Measurements from ENCODE around the gene LSM7. TPM values are rescaled to one million over a fixed set of nuclear protein-coding genes. Genes with fewer than 3 reads are reported as not detected.

LSM7 gene
- total RNA-seq, result 55.9 TPM
- long read RNA-seq, transcript LSM7-201 (4 exons, 529 nt), result major isoform, 7 of 15 reads
- long read RNA-seq, partial matches to known transcripts, result 1 of 15 reads
- long read RNA-seq, other reads (novel, unspliced or antisense), result 0 of 15 reads

DNA sequence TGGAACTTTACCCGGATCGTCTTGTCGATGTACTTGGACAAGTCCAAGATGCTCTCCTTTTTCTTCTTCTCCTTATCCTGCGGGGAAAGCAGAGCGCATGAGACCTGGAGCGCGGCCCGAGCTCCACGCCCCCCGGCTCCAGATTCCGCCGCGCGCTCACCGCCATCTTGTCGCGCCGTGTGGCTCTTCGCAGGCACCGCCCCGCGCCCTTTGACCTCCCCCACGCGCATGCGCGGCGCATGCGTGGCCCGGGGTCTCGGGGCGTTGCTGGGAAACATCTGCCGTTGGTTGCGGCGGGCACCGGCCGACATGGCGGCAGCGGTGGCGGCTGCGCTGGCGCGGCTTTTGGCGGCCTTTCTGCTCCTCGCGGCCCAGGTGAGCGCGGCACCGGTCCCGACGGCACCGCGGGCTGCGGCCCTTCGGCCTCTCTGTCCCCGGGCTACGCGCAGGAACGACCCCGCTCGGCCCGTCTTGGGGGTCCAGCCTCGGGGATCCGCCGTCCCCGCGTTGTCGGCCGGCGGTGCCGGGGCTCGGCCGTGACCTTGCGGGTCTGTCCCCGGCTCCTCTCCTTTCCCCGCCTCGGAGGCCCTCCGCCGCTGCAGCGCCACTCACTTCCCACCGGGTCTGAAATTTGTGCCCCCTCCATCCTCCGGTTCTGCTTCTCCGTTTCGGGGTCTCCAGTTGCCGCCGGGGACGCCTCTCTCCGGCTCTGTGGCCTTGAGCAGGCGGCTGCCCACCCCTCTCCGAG, at the start of gene LSM7, which contains the start of gene SPPL2B:
TSS of gene LSM7 (minus strand) at position 186 of the 748 bp plus-strand sequence. CDS start at position 166, 20 bp downstream.
TSS of gene SPPL2B (plus strand) at position 284 of the 748 bp plus-strand sequence. CDS start at position 310, 26 bp downstream.
- peak within 1 kb of the TSS; percentile 74 for H3K27ac ChIP-seq
- H3K27me3 ChIP-seq, result no peaks in the 10 kb centered on the region
- no peaks in the 10 kb centered on the region for H3K9me3 ChIP-seq
- intact Hi-C loops (cut with DNase I), result no loop called here
- no peak for TF ChIP-seq CTCF (IDR thresholded peaks at IDR 0.05)
- ATAC-seq (peak; percentile 91), DNase-seq (peak; percentile 95)
- peak within 1 kb of the TSS; percentile 73 for H3K4me3 ChIP-seq
- peaks cover 15% of the 10 kb centered on the region for H3K36me3 ChIP-seq
- peaks cover 31% of the 10 kb centered on the region for H3K4me1 ChIP-seq

DNA sequence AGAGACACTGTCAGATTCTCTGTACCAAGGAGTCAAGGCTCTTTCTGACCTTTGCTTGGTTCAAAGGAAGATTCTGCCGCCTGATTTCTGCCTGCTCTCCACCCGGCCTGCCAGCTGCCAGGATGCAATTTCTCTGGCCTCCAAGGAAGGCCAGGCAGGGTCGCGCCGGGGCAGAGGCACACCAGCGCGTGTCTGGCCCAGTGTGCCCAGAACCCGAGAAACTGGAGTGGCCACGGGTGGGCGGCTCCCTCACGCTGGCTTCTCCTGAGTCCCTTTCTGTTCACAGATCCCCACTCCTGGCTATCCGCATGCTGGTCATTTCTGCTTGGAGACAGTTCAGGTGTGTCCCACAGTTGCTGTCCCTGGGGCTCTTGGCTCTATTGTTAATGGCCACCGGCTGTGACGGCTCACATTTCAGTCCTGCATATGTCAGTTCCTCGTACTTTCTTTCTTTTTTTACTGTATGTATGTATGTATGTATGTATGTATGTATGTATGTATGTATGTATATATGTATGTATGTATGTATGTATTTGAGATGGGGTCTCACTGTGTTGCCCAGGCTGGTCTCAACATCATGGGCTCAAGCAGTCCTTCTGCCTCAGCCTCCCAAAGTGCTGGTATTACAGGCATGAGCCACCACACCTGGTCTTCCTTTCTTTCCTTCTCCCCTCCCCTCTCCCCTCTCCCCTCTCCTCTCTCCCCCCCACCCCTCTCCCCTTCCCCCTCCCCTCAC, 48.6 kb upstream of the LSM7 start:
- no peak for ATAC-seq
- DNase-seq, result no peak
- intact Hi-C loops (cut with DNase I), result no loop called here
- no peak overlapping the region for H3K27ac ChIP-seq
- no peak for TF ChIP-seq CTCF (IDR thresholded peaks at IDR 0.05)
- no peak overlapping the region for H3K4me3 ChIP-seq
- H3K4me1 ChIP-seq, result no peaks in the 10 kb centered on the region
- H3K9me3 ChIP-seq, result peaks cover 3% of the 10 kb centered on the region
- no peaks in the 10 kb centered on the region for H3K27me3 ChIP-seq
- H3K36me3 ChIP-seq, result no peaks in the 10 kb centered on the region

- DNase-seq (no peak), ATAC-seq (no peak)
- Histone ChIP-seq H3K4me1 (no peaks in the 10 kb centered on the region), H3K27me3 (no peaks in the 10 kb centered on the region), H3K27ac (no peak overlapping the region), H3K4me3 (no peak overlapping the region), H3K9me3 (peaks cover under 1% of the 10 kb centered on the region), H3K36me3 (no peaks in the 10 kb centered on the region)
- TF ChIP-seq CTCF (IDR thresholded peaks at IDR 0.05), result no peak
- intact Hi-C loops (cut with DNase I), result no loop called here
These were observed 47.2 kb upstream of the LSM7 start for GRCh38 chr19:2375353-2376121.

DNA sequence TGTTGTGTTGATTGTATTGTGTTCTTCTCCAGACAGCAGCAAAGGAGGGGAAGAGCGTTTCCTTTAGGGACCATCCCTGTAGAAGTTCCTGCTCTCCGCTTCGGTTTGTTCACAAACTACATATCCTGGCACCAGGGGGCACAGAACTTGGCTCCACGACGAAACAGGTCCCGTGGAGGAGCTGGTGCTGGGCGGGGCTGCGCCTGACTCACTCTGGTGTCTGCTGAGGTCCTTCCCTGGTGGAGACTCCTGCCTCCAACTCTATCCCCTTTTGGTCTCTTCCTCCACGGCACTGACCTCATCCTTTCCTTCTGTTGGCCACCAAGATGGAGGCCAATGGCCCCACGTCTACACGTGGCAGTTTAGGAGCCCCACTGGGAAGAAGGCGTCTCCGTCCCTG, 46.4 kb upstream of the LSM7 start:
- no peaks in the 10 kb centered on the region for H3K4me1 ChIP-seq
- no peak overlapping the region for H3K4me3 ChIP-seq
- H3K9me3 ChIP-seq, result no peaks in the 10 kb centered on the region
- TF ChIP-seq CTCF (IDR thresholded peaks at IDR 0.05), result no peak
- ATAC-seq, result no peak
- DNase-seq, result no peak
- intact Hi-C loops (cut with DNase I), result no loop called here
- no peak overlapping the region for H3K27ac ChIP-seq
- H3K36me3 ChIP-seq, result no peaks in the 10 kb centered on the region
- no peaks in the 10 kb centered on the region for H3K27me3 ChIP-seq

DNA sequence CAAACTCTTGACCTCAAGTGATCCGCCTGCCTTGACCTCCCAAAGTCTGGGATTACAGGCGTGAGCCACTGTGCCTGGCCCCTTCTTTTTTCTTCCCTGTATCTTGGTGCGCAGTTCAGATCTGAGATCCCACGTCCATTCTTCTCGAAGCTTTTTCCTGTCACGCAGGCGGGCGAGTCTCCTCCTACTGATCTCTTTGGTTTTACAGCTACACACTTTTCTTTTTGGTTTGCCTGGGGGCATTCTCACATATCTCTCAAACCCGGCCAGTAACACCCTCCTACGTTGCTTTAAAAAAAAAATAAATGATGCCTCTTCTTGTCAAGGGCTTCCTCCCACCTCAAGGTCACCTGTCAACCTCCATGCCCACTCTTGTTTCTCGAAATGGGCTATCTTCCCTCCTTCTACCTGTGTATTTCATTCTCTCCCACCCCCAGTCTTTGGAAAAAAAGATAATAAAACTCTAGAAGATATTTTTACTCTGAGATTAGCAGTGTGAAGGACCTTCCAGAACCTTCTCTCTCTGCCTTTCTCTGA, 43.8 kb upstream of the LSM7 start:
- intact Hi-C loops (cut with DNase I), result no loop called here
- H3K4me3 ChIP-seq, result no peak overlapping the region
- H3K36me3 ChIP-seq, result no peaks in the 10 kb centered on the region
- no peaks in the 10 kb centered on the region for H3K4me1 ChIP-seq
- TF ChIP-seq CTCF (IDR thresholded peaks at IDR 0.05), result no peak
- H3K27me3 ChIP-seq, result no peaks in the 10 kb centered on the region
- no peaks in the 10 kb centered on the region for H3K9me3 ChIP-seq
- no peak for ATAC-seq
- H3K27ac ChIP-seq, result no peak overlapping the region
- no peak for DNase-seq
